Spleen (tissue), 7 donors: ENCODE results near the gene RITA1.

ENCODE experiments used
- CTCF ChIP-seq, 11 experiments: fragments of 200-600 bp in 7 of 11; fragments of 450-650 bp in 4 of 11; sonication (generic) in 4 of 11; IDR thresholded peaks in 8 of 11; conservative IDR thresholded peaks in 3 of 11; 1 replicate in 7 of 11; 2 replicates in 4 of 11; pipeline versions ENCODE4 v1.4.0 to v1.8.0; 2016 to 2021; ENCODE audit warnings: antibody characterized with exemption in 11 of 11, inconsistent platforms in 4 of 11, mild to moderate bottlenecking in 1 of 11
- POLR2A ChIP-seq, 3 donors: fragments of 450-650 bp; IDR thresholded peaks; one replicate each; pipeline ENCODE4 v1.5.1; 2017; ENCODE audit warnings: antibody characterized with exemption in 3 of 3, mild to moderate bottlenecking in 1 of 3
- donor health status: DM: no; HTN: no; CAD: no; lungs with moderate emphysema.
- donor health status: DM: no; HTN: no; CAD: no.
- donor health status: DM: no; HTN: no; CAD: no.

GRCh38 chr12:113226696-113227568 lies 41.4 kb downstream of the RITA1 start:
- TF ChIP-seq CTCF (IDR thresholded peaks at IDR 0.05 in 8 of 11, conservative IDR thresholded peaks at IDR 0.05 in 3 of 11) = no peak
- TF ChIP-seq POLR2A (IDR thresholded peaks at IDR 0.05) = no peak
